ENCODE data around the gene BCL11A. TPM values are rescaled to one million over a fixed set of nuclear protein-coding genes. Genes with fewer than 3 reads are reported as not detected.

Gene BCL11A
- total RNA-seq, 1 experiment from 2014 or later: 0.33 TPM

DNA sequence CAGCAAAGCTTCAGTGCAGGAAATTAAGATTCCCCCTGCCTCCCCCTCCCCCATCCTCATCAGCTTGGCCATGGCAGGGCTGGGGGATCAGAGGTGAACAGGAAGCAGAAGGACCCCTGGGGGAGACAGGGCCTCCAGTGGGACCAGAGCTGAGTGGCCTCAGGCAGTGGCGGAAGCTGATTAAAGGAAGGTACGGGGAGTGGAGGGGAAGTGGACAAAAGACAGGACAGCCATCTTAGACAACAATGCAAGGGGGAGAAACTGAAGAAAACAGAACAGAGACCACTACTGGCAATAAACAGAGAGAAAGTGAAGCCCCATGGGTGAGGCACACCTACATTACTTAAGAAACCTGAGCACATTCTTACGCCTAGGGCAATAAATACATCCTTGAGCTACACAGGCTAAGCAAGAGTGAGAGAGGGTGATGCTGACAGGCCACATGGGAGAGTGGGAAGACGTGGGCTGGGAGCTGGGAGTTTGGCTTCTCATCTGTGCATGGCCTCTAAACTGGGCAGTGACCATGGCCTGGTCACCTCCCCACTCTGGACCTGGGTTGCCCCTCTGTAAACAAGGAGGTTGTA, 59.6 kb downstream of the BCL11A start:
- in situ Hi-C loops (cut with HindIII; ENCODE audit: low pct_unique_long_range_greater_than_20kb, low sequenced_read_pairs) (no loop called here), intact Hi-C loops (cut with micrococcal nuclease; ENCODE audit: unreplicated experiment) (no loop called here)
- BruUV-seq (replicated peaks): no TSS peak
- TF ChIP-seq TCF7L2 (IDR thresholded peaks at IDR 0.05; ENCODE audit: low read depth, low read length): no peak
- no peak for TF ChIP-seq SIN3A (IDR thresholded peaks at IDR 0.05; ENCODE audit: borderline replicate concordance, insufficient read depth, low read depth, low read length)
- TF ChIP-seq, protein P1, sequence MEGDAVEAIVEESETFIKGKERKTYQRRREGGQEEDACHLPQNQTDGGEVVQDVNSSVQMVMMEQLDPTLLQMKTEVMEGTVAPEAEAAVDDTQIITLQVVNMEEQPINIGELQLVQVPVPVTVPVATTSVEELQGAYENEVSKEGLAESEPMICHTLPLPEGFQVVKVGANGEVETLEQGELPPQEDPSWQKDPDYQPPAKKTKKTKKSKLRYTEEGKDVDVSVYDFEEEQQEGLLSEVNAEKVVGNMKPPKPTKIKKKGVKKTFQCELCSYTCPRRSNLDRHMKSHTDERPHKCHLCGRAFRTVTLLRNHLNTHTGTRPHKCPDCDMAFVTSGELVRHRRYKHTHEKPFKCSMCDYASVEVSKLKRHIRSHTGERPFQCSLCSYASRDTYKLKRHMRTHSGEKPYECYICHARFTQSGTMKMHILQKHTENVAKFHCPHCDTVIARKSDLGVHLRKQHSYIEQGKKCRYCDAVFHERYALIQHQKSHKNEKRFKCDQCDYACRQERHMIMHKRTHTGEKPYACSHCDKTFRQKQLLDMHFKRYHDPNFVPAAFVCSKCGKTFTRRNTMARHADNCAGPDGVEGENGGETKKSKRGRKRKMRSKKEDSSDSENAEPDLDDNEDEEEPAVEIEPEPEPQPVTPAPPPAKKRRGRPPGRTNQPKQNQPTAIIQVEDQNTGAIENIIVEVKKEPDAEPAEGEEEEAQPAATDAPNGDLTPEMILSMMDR (IDR thresholded peaks at IDR 0.05): no peak
- TF ChIP-seq POLR2AphosphoS5 (IDR thresholded peaks at IDR 0.05; ENCODE audit: low read depth, low read length): no peak
- H3K4me3 ChIP-seq (ENCODE audit: low read depth in 2 of 2, low read length in 2 of 2): no peak overlapping the region
- POLR2A ChIA-PET: no interaction called here
- H3K9me3 ChIP-seq (ENCODE audit: control insufficient read depth, insufficient read depth, low read depth, low read length): no peaks in the 10 kb centered on the region
- H3K4me1 ChIP-seq (ENCODE audit: control insufficient read depth, insufficient read depth, low read length): no peaks in the 10 kb centered on the region
- DNase-seq (ENCODE audit: low read depth, low spot score): no peak
- CTCF ChIA-PET: no interaction called here
- no peaks in the 10 kb centered on the region for H3K36me3 ChIP-seq (ENCODE audit: control insufficient read depth, insufficient read depth, low read length)
- no peaks in the 10 kb centered on the region; the same call in 1 of the 2 replicates for H3K27me3 ChIP-seq (ENCODE audit: control insufficient read depth, insufficient read depth, low read length)
- no peak for ATAC-seq
- no peak overlapping the region for H3K27ac ChIP-seq (ENCODE audit: low read length)

DNA sequence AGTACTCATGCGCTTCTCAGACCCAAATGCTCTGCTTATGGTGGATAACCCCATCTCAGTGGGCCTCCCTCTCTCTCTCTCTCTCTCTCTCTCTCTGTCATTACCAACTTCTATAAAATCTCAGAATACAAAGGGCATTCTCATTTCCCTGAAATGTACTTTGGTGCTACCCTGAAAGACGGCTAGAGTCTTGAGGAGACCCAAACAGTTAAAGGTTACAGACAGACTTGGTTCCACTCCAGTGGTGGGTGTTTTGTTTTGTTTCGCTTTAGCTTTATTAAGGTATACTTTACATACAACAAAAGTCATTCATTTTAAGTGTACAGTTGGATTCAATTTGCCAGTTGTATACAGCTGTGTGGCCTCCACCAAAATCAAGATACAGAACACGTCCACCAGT, 60.9 kb downstream of the BCL11A start:
- TF ChIP-seq TCF7L2 (IDR thresholded peaks at IDR 0.05; ENCODE audit: low read depth, low read length) (no peak), POLR2AphosphoS5 (IDR thresholded peaks at IDR 0.05; ENCODE audit: low read depth, low read length) (no peak), SIN3A (IDR thresholded peaks at IDR 0.05; ENCODE audit: borderline replicate concordance, insufficient read depth, low read depth, low read length) (no peak)
- TF ChIP-seq, protein P2, sequence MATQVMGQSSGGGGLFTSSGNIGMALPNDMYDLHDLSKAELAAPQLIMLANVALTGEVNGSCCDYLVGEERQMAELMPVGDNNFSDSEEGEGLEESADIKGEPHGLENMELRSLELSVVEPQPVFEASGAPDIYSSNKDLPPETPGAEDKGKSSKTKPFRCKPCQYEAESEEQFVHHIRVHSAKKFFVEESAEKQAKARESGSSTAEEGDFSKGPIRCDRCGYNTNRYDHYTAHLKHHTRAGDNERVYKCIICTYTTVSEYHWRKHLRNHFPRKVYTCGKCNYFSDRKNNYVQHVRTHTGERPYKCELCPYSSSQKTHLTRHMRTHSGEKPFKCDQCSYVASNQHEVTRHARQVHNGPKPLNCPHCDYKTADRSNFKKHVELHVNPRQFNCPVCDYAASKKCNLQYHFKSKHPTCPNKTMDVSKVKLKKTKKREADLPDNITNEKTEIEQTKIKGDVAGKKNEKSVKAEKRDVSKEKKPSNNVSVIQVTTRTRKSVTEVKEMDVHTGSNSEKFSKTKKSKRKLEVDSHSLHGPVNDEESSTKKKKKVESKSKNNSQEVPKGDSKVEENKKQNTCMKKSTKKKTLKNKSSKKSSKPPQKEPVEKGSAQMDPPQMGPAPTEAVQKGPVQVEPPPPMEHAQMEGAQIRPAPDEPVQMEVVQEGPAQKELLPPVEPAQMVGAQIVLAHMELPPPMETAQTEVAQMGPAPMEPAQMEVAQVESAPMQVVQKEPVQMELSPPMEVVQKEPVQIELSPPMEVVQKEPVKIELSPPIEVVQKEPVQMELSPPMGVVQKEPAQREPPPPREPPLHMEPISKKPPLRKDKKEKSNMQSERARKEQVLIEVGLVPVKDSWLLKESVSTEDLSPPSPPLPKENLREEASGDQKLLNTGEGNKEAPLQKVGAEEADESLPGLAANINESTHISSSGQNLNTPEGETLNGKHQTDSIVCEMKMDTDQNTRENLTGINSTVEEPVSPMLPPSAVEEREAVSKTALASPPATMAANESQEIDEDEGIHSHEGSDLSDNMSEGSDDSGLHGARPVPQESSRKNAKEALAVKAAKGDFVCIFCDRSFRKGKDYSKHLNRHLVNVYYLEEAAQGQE (IDR thresholded peaks at IDR 0.05; ENCODE audit: insufficient read depth in 1 of 2, low read depth in 2 of 2, low read length in 1 of 2): no peak
- TF ChIP-seq, protein P1 (IDR thresholded peaks at IDR 0.05): no peak
- in situ Hi-C loops (cut with HindIII; ENCODE audit: low pct_unique_long_range_greater_than_20kb, low sequenced_read_pairs) (no loop called here), intact Hi-C loops (cut with micrococcal nuclease; ENCODE audit: unreplicated experiment) (no loop called here)
- Histone ChIP-seq H3K9me3 (ENCODE audit: control insufficient read depth, insufficient read depth, low read depth, low read length) (no peaks in the 10 kb centered on the region), H3K4me3 (ENCODE audit: low read depth in 2 of 2, low read length in 2 of 2) (no peak overlapping the region), H3K27me3 (ENCODE audit: control insufficient read depth, insufficient read depth, low read length) (peaks cover 4% of the 10 kb centered on the region; the same call in 1 of the 2 replicates), H3K27ac (ENCODE audit: low read length) (no peak overlapping the region), H3K36me3 (ENCODE audit: control insufficient read depth, insufficient read depth, low read length) (no peaks in the 10 kb centered on the region), H3K4me1 (ENCODE audit: control insufficient read depth, insufficient read depth, low read length) (no peaks in the 10 kb centered on the region)
- DNase-seq (ENCODE audit: low read depth, low spot score): no peak
- CTCF ChIA-PET: no interaction called here
- POLR2A ChIA-PET: no interaction called here
- BruUV-seq (replicated peaks): no TSS peak
- ATAC-seq: no peak
